NCI-H1930 (cell line): Measurements from ENCODE around the gene PTGFRN.

Experiments used
- DNase-seq, 2 experiments: peaks; one replicate each; lab custom pipeline; 2025; lab: John Stamatoyannopoulos, UW

PTGFRN gene

GRCh38 chr1:117000142-117000541 is 90.4 kb downstream of the PTGFRN start:
- DNase-seq = no peak

DNA sequence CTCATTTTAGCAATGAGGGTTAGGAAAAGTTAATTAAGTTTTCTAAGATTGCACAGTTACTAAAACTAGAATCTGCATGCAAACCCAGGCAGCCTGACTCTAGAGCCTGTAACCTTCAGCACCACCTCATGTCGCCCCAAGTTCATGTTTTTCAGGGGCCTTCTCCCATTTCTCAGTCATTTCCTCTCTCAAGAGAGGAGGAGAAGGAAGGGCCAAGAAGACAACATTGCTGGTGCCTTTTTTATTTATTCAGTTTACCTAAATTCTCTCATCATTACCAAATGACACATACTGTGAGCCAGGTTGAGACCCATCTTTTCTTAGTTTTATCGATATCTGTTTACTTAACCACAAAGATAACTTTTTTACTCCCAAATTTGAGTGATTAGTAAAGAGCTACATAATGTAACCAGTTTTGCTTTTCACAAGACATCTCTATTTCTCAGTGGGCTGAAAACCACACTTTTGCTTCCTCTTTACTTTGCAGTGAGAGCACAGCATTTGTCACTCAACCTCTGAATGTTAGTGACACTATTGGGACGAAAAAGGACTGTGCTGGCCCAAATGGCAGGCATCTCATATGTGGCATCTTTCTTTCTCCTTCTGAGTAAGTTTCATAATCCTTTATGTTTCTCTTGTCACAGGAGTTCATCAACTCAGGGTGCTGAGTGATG is 91.7 kb downstream of the PTGFRN start, which contains the start of gene CD101:
Gene CD101, plus strand, starts transcription at position 507 of the 674 bp plus-strand sequence. Its CDS starts 58 bp downstream, at position 565.
- no peak for DNase-seq

GRCh38 chr1:117003223-117003875 is 93.6 kb downstream of the PTGFRN start:
- DNase-seq = no peak

- no peak for DNase-seq
Measured at GRCh38 chr1:117007719-117008013, 98.0 kb downstream of the PTGFRN start.

GRCh38 chr1:117008656-117009055 is 98.9 kb downstream of the PTGFRN start:
- DNase-seq = no peak

- DNase-seq = no peak
Measured at GRCh38 chr1:117009132-117009531, 99.4 kb downstream of the PTGFRN start.

DNA sequence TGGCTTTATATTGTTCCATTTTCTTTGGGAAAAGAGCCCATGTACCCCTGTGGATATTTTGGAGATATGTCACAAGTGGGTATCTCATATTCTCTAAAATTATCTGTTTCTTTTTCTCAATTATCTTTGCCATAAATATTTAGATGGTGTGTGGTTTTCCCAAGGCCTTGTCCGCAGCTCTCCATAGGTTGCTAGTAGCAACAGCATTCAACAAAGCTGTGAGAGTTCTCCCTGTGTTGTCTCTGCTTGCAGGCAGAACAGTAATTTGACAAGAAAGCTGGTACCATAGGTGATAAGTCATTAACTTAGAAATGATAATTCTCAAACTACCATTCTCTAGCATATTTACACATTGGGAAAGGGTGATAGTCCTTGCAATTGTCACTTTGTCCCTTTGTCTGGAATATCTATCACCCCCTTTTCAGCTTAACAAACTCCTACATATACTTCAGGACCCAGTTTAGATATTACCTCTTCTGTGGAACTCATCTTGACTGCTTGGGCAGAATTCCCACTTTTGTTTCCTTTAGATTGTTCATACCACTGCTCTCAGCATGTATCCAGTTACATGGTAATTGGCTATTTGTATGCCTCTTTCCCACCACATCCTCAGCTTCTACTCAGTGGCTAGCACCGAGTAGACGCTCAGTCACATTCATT is 100.7 kb downstream of the PTGFRN start:
- no peak for DNase-seq

GRCh38 chr1:117011334-117011733 is 101.6 kb downstream of the PTGFRN start:
- DNase-seq = no peak

DNA sequence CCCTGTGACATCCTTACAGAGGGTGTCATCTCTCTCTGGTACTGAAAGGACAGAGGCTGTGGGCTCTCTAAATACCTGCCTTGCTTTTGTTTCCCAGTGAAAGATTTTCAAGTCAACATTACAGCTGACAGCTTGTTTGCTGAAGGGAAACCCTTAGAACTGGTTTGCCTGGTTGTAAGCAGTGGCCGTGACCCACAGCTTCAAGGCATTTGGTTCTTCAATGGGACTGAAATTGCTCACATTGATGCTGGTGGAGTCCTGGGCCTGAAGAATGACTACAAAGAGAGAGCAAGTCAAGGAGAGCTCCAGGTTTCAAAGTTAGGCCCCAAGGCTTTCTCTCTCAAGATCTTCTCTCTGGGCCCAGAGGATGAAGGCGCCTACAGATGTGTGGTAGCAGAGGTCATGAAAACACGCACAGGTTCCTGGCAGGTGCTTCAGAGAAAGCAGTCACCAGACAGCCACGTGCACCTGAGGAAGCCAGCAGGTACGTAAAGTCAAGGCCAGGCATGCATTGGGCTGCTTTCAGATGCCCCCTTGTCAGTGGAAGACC is 103.7 kb downstream of the PTGFRN start:
- no peak for DNase-seq

DNA sequence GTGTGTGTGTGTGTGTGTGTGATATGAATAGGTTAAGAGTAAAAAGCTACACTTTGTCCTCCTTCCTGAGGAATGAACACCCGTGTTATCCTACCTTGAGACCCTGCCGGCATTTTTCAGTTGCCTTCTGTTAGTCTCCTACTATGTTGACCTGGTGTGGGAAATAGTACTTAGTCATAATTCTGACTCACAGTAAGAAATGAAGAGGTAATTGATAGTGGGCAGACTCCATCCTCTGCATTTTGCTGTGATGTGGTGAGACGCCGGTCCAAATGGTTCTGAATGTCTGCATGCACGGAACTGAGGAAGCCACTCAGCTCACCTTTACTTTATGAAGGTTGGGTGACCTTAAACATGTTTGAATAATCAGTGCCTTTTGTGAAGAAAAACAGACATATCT is 104.5 kb downstream of the PTGFRN start:
- no peak for DNase-seq

GRCh38 chr1:117015724-117016123 is 106.0 kb downstream of the PTGFRN start:
- DNase-seq = peak; percentile 52 to 65

- DNase-seq = no peak
Measured at GRCh38 chr1:117017062-117017461, 107.3 kb downstream of the PTGFRN start.

DNA sequence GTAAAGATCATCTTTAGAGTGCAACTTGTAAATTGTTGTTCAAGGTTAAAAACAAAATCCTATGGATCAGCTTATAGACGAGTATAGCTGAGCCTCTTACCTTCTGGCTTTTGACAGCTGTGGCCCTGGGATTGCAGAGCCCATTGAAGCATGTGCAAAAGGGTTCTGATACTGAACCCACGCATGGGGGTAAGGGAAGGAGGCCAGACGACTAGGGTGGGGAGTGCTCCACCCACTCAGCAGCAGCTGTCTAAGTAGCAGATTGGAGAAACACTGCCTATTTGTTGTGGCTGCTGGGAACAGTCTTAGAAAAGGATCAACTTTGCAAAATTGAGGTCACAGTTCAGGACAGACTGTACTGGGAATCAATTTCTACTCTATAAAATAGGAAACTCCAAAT is 107.9 kb downstream of the PTGFRN start:
- no peak for DNase-seq

GRCh38 chr1:117020526-117021156 is 110.9 kb downstream of the PTGFRN start:
- no peak for DNase-seq

DNA sequence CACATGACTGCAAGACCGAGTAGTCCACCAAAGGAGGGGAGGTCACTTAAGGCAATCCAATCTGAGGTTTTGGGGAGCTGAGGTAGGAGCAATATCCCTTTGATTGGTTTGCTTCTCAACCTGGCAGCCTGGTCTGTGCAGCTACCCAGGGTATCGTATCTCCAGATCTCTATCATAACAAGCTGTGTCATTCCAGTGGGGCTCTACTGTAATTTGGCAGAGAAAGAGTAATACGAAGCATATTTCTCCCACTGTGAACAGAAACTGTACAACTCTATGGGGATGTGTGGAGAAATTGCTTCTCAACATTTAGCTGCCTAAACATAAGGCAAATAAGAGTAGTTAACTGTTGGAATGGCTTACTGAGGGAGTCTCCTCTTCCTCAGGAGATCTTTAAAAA is 112.4 kb downstream of the PTGFRN start:
- no peak for DNase-seq

DNA sequence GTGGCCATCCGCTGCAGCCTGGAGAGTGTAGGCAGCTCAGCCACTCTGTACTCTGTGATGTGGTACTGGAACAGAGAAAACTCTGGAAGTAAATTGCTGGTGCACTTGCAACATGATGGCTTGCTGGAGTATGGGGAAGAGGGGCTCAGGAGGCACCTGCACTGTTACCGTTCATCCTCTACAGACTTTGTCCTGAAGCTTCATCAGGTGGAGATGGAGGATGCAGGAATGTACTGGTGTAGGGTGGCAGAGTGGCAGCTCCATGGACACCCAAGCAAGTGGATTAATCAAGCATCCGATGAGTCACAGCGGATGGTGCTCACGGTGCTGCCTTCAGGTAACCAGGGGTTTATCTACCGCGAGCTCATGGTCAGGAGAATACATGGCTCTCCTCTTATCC is 115.9 kb downstream of the PTGFRN start:
- no peak for DNase-seq

- DNase-seq = no peak
Measured at GRCh38 chr1:117026361-117026760, 116.6 kb downstream of the PTGFRN start.

- no peak for DNase-seq
Measured at GRCh38 chr1:117029685-117030084, 120.0 kb downstream of the PTGFRN start.

DNA sequence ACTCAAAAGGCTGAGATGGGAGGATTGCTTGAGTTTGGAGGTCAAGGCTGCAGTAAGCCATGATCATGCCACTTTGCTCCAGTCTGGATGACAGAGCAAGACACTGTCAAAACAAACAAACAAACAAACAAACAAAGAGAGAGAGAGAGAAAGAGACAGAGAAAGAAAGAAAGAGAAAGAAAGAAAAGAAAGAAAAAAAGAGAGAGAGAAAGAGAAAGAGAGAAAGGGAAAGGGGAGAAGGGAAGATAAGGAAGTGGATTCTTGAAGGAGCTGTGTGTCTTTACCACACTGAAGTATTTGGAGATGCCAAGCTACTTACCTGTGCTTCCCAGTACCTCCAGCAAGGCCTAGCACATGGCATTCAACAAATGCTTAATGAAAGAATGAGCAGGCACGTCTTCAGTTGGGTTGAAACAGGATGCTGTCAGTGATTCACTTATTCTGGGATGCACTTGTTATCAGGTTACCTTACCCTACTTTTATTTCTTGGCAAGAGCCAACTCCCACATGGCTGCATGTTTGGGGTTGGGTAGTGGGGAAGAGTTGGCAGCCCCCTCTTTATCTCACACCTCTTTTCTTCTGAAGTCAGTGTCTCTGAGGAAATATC is 120.7 kb downstream of the PTGFRN start:
- no peak for DNase-seq

DNA sequence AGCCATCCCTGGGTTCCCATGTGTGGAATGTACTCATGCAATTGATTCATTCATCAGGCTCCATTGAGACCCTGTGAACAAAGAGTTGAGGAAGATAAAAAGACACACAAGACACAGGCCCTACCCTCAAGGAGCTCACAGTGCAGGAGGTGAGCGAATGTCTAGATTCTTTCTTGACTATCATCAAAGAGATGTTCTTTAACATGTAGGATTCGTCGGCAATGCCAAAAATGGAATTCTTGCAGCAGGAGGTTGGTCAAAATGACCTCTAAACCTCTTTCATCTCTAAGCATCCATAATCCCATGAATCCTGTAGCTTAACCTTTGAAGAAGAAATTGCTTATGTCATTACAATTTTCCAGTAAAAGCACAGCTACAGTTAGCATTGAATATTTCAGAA is 122.5 kb downstream of the PTGFRN start:
- no peak for DNase-seq

GRCh38 chr1:117032681-117033539 is 123.2 kb downstream of the PTGFRN start:
- DNase-seq = no peak
